ENCODE measurements around the gene NACAD.

NACAD gene

DNA sequence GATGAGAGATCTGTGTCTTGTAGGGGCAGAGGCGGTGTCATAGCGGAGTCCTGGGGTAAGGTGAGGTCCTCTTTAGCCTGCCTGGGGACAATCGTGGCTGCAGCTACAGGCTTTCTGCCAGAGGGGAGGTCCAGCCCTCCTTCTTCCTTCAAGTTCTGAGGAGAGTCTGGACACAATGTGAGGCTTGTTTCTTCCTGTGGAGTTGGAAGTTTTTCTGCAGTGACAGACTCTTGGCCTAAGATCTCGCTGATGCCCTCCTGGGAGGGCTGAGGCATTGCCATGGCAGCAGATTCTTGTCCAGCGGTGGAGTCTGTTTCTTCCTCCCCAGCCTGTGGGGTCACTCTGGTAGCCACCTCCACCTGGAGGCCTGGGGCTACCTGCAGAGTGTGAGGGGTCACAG is 4.4 kb downstream of the NACAD start:
- no peak for DNase-seq (ENCODE audit: low read depth in 1 of 2, low spot score in 1 of 2)
- in situ Hi-C loops (cut with HindIII; ENCODE audit: low pct_unique_long_range_greater_than_20kb, low sequenced_read_pairs), result no loop called here
- TF ChIP-seq JUND (IDR thresholded peaks at IDR 0.05; ENCODE audit: low read depth), result no peak

DNA sequence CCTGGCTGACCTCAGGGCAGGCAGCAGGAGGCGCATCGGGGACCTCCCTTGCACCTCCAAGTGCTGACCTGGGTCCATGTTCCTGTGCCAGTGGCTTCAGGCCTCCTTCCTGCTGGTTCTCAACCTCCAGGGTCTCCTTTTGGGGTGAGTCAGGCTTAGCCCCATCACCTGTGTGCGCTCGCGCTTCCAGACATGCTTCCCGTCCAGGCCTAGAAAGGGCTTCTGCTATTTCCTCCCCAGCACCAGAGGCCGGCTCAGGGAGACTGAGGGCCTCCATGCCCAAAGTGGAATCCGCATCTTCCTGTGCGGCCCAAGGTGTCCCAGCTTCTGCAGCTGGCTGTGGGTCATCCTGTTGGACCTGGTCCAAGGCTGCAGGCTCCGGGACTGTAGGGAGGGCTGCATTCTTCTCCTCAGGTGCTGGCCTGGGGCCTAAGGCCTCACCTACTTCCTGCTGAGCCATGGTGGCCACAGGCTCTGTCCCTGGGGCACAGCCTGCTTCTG is 5.9 kb downstream of the NACAD start:
- no peak for TF ChIP-seq JUND (IDR thresholded peaks at IDR 0.05; ENCODE audit: low read depth)
- in situ Hi-C loops (cut with HindIII; ENCODE audit: low pct_unique_long_range_greater_than_20kb, low sequenced_read_pairs), result no loop called here

DNA sequence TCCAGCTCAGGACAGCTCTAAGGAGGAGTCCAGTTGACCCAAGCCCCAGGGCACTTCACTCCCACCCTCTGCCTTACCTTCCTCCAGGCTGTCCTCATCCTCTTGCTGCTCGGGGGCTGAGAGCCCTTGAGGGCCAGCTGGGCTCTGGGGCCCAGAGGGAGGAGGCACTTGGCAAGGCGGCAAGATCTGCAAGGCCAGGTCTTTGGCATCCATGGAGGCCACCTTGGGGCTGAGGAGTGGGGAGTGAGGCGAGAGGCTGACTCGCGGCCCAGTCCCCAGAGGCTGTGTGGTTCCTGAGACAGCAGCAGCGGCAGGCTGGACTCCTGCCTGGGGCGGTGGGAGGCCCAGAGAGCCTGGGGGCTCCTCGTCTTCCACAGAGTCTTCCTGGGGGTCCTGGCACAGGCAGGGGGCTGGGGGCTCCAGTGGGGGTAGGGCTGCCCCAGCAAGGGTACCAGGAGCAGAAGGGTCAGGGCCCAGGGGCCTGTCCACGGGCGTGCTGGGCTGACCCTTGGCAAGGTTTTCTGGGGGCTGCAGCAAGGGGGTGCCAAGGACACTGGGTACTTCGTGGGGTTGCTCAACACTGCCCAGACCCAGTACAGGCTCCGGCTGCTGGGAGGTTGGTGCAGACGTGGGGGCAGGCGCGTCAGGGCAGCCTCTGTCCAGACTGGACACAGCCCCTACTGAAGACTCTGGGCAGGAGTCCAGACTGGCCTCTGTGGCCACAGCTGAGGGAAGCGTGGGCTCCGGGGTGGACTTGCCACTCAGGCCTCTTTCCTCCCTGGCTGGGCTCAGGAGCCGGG is 6.5 kb downstream of the NACAD start:
- no peak for DNase-seq (ENCODE audit: low read depth in 1 of 2, low spot score in 1 of 2)
- TF ChIP-seq JUND (IDR thresholded peaks at IDR 0.05; ENCODE audit: low read depth), result no peak
- in situ Hi-C loops (cut with HindIII; ENCODE audit: low pct_unique_long_range_greater_than_20kb, low sequenced_read_pairs), result no loop called here

More for the DNA sequence above, 5.9 kb downstream of the NACAD start:
- DNase-seq (ENCODE audit: low read depth in 1 of 2, low spot score in 1 of 2), result peak in 1 of 2 experiments; percentile 21

DNA sequence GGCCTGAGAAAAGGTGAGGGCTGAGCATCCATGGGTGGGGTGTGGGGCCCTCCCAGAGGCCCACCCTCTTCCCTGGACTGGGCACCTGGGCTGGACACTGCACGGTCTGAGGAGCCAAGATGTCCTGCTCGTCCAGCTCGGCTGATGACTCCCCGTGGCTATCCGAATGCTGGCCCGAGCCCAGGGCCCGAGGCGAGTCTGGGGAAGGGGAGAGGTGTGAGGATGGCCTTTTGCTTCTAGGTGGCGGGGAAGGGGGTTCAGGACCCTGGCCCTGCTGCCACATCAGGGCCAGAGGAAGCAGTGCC is 7.1 kb downstream of the NACAD start:
- in situ Hi-C loops (cut with HindIII; ENCODE audit: low pct_unique_long_range_greater_than_20kb, low sequenced_read_pairs), result no loop called here
- DNase-seq (ENCODE audit: low read depth in 1 of 2, low spot score in 1 of 2), result no peak
- TF ChIP-seq JUND (IDR thresholded peaks at IDR 0.05; ENCODE audit: low read depth), result no peak

DNA sequence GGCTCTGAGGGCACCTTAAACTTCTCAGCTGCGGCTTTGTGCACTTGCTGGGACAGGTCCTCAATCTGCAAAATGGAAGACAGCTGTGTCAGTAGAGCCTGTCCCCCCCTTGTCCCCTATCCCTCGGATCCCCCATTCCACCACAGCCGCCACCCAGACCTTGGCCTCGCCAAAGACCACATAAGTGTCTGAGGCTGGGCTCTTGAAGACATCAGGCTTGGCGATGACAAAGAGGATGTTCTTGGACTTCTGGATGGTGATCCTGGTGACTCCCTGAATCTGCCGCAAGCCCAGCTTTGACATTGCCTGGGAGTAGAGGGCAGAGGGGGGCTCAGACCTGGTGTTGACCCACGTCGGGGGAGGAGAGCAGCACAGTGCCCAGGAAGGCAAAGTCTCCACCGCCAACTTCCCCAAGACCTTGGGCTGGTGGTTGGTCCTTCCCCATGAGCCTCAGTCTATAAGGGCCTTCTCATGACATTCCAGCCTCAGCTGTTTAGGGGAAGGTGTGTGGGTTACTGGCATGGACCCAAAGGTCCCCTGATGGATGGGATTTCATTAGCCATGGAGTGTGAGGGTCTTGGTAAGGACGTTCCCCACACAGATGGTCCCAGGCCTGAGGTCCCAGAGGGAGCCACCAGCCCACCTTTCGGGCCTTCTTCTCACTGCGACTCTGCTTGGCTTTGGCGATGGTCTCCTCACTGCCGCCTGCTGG is 7.7 kb downstream of the NACAD start:
- no peak for TF ChIP-seq JUND (IDR thresholded peaks at IDR 0.05; ENCODE audit: low read depth)
- no peak for DNase-seq (ENCODE audit: low read depth in 1 of 2, low spot score in 1 of 2)
- in situ Hi-C loops (cut with HindIII; ENCODE audit: low pct_unique_long_range_greater_than_20kb, low sequenced_read_pairs), result no loop called here

DNA sequence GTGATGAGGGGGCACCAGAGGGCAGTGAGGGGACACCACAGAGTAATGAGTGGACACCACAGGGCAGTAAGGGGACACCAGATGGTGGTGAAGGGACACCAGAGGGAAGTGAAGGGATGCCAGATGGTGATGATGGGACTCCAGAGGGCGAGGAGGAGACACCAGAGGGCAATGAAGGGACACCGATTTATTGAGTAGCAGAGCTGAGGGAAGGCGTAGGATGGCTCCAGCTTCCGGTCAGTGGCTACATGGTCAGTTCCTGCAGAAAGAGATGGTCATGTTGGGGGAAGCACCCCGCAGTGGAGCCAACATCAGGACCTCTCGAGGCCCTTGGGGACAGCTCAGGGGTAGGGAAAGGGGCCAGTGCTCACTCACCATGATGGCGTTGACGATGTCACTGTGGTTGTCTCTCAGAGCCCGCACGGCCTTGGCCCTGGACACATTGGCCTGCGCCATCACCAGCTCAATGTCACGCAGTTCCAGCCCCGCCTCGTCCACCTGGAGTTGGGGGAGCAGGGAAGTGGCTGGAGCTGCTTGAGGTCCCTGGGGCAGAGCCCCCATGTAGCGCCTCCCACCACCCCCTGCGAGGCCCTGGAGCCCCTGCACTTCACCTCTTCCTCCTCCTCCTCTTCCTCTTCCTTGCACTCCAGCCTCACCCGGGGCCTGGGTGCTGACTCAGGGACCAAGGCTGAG is 8.4 kb downstream of the NACAD start:
- in situ Hi-C loops (cut with HindIII; ENCODE audit: low pct_unique_long_range_greater_than_20kb, low sequenced_read_pairs), result no loop called here
- DNase-seq (ENCODE audit: low read depth in 1 of 2, low spot score in 1 of 2), result no peak
- no peak for TF ChIP-seq JUND (IDR thresholded peaks at IDR 0.05; ENCODE audit: low read depth)

DNA sequence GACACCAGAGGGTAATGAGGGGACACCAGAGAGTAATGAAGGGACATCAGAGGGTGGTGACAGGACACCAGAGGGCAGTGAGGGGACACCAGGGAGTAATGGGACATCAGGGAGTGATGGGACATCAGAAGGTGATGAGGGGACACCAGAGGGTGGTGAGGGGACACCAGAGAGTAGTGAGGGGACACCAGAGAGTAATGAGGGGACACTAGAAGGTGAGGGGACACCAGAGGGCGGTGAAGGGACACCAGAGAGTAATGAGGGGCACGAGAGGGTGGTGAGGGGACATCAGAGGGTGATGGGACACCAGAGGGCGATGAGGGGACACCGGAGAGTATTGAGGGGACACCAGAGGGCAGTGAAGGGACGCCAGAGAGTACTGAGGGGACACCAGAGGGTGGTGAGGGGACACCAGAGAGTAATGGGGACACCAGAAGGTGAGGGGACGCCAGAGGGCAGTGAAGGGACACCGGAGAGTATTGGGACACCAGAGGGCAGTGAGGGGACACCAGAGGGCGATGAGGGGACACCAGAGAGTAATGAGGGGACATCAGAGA is 10.6 kb downstream of the NACAD start:
- in situ Hi-C loops (cut with HindIII; ENCODE audit: low pct_unique_long_range_greater_than_20kb, low sequenced_read_pairs), result no loop called here
- TF ChIP-seq JUND (IDR thresholded peaks at IDR 0.05; ENCODE audit: low read depth), result no peak
- no peak for DNase-seq (ENCODE audit: low read depth in 1 of 2, low spot score in 1 of 2)

DNA sequence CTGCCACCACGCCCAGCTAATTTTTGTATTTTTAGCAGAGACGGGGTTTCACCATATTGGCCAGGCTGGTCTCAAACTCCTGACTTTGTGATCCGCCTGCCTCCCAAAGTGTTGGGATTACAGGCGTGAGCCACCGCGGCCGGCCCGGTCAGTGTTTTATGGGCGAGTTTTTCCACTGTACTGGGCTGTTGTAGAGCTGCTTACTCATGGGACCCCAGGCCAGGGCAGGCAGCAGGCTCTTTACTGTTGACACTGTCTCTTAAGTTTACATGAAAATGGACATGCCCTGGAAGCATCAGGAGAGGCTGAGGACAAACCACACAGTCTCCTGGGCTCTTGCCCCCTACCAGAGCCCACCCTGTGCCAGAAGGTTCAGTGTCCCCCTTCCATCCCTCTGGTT is 11.2 kb downstream of the NACAD start:
- no peak for TF ChIP-seq JUND (IDR thresholded peaks at IDR 0.05; ENCODE audit: low read depth)
- in situ Hi-C loops (cut with HindIII; ENCODE audit: low pct_unique_long_range_greater_than_20kb, low sequenced_read_pairs), result no loop called here
- DNase-seq (ENCODE audit: low read depth in 1 of 2, low spot score in 1 of 2), result no peak

DNA sequence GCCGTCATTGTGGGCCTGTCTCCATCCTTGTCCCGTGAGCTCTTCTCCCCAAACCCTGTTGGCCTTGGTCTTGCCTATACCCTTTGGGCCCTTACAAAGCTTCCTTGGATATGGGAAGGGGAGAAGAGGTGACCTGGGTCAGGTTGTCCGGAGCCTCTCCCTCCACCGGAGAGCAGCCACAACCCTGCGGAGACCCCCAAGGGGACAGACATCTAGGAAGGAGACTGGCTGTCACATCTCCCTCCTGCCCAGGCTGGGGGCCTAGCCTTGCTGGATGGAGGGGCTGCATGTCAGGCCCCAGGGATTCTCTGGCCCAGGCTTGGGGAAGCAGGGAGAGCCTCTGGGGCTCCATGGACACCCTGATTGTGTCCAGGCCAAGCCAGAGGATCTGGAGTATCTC is 11.8 kb downstream of the NACAD start:
- DNase-seq (ENCODE audit: low read depth in 1 of 2, low spot score in 1 of 2), result no peak
- no peak for TF ChIP-seq JUND (IDR thresholded peaks at IDR 0.05; ENCODE audit: low read depth)
- in situ Hi-C loops (cut with HindIII; ENCODE audit: low pct_unique_long_range_greater_than_20kb, low sequenced_read_pairs), result no loop called here

DNA sequence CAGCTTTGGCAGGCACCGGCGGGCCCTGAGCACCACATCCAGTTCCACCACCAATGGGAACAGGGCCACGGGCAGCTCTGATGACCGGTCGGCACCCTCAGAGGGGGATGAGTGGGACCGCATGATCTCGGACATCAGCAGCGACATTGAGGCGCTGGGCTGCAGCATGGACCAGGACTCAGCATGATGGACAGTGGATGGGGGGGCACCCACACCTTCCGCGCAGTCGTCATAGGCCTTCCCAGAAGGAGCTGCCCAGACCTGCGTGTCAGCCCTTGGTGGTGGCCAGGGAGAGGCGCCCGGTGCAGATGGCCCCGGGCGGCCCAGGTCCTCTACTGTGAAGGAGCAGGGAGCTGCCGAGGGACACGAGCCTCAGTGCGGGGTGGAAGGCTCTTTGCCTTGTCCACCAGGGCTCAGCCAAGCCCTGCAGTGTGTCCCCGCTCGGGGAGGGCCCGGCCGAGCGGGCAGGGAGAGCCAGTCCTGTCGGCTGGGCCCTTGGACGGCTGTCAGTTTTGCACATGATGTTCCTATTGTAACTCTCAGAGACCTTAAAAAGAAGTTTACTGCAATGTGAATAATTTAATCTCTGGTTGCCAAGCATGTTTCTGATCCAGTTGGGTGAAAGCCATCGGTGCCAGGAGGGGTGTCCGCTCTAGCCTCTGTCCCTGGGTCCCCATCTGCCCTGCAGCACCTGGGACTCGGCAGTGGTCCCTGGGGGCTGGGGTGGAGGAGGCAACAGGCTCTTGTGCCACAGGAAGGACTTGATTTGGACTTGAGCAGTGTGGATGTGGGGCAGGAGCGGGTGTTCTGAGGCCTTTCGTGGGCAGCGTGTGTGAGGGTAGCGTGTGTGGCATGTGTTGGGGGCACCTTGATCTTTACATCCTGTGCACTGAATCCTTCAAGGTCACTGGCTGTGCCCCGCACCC is 12.6 kb downstream of the NACAD start:
- TF ChIP-seq JUND (IDR thresholded peaks at IDR 0.05; ENCODE audit: low read depth), result no peak
- no peak for DNase-seq (ENCODE audit: low read depth in 1 of 2, low spot score in 1 of 2)
- in situ Hi-C loops (cut with HindIII; ENCODE audit: low pct_unique_long_range_greater_than_20kb, low sequenced_read_pairs), result no loop called here

DNA sequence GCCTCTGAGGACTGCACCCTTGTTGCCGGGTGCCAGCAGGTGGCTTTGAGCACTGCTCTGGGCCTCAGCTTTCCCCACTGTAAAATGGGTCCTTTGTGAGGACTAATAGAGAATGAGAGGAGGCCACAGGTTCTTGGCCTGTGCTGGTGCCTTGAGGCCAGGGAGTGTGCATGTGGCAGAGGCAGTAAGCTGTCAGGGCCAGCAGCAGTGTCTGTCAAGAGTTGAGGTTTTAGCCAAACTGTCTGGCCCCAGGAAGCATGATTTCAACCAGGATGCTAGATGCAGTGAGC is 13.5 kb downstream of the NACAD start:
- TF ChIP-seq JUND (IDR thresholded peaks at IDR 0.05; ENCODE audit: low read depth), result no peak
- no peak for DNase-seq (ENCODE audit: low read depth in 1 of 2, low spot score in 1 of 2)
- in situ Hi-C loops (cut with HindIII; ENCODE audit: low pct_unique_long_range_greater_than_20kb, low sequenced_read_pairs), result no loop called here
